HG03558 (cell line): Measurements from ENCODE around the gene PKP4.

ENCODE experiments used
- ATAC-seq: cut with Tn5 transposase; IDR thresholded peaks from one replicate; pipeline ENCODE4 v1.9.1; 2021; ENCODE audit warnings: moderate number of reproducible peaks; ENCODE audit not compliant: unreplicated experiment; ENCODE audit errors: extremely low read depth

Gene PKP4

DNA sequence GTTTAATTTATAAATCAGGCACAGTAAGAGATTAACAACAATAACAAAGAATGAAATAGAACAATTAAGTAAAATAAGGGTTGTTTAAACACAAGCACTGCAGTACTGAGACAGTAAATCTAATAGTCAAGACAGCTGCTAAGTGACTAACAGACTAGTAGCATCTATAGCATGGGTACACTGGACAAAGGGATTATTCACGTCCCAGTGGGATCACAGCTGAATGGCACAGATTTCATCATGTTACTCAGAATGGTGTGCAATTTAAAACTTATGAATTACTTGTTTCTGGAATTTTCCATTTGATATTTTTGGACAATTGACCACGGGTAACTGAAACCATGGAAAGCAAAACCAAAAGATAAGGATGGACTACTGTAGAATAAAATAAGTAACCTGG is 176.5 kb downstream of the PKP4 start:
- no peak for ATAC-seq

DNA sequence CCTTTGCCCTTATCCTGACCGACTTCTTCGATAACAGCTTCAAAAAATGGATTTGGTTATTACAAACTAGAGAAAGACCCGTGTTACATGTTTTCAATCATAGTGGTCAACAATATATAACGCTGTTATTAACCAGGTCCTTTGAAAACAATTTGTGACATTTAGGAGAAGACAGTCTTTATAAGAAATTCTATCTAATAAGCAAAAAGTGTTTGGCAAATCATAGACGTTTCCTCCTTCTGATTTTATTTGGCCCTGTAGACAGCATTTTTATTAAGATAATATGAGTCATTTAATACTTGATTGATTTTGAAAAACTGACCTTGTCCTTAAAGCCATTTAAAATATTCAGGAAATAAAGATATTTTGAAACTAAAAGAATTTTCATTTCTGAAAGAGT is 177.9 kb downstream of the PKP4 start:
- ATAC-seq: no peak

DNA sequence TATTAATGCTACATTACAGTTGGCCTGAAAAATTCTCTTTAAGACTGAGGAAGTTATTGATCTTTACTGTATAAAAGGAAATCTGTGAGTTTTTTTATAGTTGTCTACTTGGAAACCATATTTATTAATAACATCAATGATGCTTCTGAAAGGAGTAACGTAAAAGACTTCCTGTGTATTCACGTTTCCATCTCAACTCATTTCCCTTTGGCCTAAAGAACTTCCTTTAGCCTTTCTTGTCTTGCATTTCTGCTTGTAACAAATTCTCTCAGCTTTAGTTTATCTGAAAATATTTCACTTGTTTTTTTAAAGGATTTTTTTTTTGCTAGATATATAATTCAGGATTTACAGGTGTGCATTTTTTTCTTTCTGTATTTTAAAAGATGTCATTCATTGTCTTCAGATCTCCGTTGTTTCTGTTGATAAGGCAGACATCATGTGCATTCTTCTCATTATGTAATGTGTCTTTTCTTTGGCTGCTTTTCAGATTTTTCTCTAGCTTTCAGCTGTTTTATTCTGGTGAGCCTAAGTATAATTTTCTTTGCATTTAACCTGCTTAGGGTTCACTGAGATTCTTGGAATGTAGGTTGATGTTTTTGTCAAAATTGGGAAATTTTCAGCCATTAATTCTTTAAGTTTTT is 179.3 kb downstream of the PKP4 start:
- ATAC-seq: no peak

DNA sequence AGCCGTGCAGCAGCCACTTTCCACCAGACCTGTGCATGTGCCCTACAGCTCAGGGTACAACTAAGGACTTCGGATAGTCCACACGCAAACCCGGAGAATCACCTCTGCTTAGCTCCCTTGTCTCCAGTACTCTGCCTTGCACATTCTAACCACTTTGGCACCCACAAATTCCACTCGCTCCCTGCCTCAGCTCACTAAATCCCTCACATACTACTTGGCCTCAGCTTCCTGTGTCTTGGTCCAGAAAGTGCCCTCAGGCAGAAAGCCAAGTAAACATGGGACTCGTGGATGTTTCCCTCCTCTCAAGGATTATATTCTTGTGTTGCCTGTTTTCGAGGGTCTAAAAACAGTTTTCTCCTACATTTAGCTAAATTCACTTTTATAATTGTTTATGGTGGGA is 180.6 kb downstream of the PKP4 start:
- no peak for ATAC-seq

DNA sequence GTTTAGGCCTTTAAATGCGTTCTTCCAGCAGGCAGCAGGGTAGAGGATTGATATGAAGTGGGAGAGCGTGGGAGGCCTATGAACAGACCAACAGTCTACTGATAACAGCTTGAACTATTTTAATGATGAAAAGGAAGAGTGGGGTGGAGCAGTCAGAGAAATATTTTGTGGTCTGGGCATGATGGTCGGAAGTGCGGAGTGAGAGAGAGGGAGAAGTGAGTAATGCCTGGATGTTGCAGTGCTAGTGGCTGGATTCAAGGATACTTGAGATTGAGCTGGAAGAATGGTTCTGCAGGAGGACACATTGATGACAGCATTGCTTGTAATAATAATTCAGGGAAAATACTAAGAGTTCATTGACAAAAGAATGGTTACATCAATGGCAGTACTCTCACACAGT is 187.4 kb downstream of the PKP4 start:
- no peak for ATAC-seq

DNA sequence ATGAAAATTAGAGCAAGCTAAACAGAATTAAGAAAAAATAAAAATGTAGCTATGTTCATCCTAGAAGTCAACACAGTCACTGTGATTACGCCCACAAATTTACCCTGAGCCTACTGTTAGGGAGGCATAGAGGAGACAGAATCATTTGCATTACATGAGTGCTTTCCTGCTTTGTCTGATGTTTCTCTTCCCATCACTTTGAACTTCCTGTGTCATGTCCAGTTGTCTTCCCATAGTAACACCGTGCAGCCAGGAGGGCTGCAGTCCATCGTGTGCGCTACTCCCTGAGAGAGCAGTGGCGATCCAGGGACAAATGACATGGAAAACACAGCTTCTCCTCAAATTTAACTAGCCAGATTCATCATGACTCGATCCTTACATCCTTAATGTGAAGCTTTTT is 188.5 kb downstream of the PKP4 start:
- ATAC-seq: no peak

DNA sequence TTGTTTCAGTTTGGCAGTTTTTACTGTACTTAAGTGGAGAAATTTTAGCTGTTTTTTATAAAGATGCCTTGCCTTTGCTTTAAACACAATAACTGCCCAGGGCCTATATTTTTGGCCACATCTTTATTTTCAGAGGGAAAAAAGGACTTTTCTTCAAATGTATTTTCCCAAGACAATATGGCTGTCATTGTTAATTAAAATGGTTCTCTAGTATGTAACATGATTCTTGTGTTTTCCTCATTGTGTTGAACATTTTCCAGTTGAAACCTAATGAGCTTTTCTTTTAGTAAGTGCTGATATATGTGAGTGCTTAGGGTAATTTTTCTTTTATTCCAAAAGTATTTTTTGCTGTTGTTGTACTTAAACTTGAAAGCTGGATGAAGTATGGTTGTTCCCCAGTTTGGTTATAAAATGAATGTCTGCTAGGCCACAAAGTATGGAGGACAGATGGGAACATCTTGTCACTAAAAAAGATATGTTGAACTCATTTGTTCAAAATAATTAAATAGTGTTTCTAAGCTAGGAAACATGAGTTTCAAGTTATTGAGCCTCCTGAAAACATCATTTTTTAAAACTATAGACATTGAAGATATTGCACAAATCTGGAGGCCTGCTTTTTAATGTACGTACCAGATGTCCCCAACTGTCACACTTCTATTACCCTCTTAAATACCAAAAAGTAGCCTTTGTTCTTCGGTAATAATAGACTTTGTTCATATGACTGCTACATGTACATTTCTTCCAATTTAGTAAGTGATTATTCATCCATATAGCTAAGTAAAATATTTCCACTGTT is 190.9 kb downstream of the PKP4 start:
- no peak for ATAC-seq

DNA sequence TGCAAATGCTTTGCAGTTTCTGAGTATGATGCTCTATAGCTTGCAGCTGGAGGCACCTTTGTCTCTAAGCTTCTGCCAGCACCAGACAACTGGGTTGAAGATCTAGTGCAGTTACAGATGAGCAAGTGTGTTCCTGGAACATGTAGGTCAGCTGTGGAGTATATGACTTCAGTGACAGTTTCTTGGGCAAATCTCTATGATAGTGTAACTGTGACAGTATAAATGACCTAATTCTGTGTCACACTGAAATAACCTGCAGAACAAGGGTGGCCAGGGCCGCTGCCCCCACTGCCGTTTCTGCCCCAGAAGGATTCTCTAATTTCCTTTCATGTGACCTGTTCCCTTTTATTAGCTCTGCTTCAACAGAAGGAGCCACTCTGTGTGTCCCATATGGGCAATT is 193.1 kb downstream of the PKP4 start:
- no peak for ATAC-seq

DNA sequence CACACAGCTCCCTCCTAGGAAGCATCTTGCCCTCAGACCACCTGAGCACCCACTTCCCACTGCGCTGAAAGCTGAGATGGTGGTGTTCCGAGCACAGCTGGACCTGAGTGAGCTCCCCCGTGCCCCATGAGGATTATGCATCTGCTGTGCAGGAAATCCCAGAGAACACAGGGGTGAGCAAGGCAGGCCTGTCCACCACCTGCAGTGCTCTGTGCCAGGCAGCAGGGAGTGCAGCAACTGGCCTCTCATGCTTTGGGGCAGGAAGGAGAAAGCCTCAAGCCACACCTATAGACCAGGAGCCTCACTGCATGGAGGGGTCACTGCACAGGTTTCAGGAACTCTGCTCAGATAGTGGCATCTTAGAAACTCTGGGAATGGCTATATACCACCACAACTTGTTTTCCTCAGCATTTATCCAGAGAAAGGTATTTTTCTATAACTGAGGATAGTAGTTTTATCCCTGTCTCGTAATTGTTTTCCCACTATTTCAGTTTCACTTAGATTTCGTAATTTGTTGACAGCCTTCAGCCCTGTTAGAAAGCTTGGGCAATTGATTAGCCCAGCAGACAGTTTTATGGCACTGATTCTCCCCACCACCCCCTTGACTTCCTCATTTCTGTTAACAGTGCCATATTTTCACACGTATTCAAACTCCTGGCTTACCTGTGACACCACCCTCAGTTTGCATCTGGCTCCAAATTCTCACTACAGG is 194.1 kb downstream of the PKP4 start:
- no peak for ATAC-seq

DNA sequence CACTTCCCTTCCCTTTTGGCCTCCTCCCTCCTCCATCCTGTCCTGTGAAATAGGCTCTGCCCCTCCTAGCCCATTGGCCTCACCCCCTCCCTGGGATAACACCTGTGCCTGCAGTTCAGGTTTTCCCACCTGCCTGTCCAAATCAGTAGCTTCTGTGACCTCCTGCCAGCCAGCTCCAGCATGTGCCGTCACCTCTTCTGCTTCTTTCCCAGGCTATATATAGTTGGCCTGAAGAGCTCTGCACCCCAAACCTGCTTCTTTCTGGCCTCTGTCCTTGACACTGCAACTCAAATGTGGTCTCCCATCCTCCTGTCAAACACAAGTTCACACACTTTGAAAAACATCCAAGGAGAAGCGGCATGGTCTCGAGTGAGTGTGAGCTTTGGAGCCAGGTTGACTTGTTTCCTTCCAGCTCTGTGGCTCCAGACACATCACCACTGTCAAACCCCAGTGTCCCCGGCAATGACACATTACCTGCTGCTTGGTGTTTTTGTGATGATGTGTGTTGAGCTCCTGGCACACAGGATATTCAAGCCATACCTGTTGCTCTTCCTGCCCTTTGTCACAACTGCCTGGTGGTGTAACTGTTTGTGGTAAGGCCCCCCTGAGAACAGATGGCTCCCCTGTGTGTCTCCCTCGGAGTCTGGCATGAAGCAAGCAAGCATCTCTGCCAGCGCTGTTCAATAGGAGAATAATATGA is 194.8 kb downstream of the PKP4 start:
- ATAC-seq: no peak

DNA sequence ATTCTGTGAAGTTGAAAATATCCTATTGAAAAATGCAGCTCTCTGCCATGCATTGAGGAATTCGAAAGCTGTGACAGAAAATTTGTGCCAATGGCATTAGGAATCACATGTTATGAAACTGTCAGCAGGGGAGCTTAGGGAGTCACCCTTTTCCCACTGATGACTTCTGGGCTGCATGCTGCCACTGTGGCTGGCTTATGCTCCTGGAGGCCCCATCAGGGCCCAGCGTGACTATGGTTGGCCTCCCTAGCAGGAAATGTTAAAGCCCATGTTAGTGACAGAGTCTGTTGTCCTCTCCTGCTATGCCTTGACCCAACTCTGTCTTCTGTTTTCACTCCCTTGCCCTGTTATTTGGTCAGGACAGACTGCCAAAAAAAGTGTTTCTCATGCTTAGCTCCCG is 198.9 kb downstream of the PKP4 start:
- no peak for ATAC-seq

DNA sequence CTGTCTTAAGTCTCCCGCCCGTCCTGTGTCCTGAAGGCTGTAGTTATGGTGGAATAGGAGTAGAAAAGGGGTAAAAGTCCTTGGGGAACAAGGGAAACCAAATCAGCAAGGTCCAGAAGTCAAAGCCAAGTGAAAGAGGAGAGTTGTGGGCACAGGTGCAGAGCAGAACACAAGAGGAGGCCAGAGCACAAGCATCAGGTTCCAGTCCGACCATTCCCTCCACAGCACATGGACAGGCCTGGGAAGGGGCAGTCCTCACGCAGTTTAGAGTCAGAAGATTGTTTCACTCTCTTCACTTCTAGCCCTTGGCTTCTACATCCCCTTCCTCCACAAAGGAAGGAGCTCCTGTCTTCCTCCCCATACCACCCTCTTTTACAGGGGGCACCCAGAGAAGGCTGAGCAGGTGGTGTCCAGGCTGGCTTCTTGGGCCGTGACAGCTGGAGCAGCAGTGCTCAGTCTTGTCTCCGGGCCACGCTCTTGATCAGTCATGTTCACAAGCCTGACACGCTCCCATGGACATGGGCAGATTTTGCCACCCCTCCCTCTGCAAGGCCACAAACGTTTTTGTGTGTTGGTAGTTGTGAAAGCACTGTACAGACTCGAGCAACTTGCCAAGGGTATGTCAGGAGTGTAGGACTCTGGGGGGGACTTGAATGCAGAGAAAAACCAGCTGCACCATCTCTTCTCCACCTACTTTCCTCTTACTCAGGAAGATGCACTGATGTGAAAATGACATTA is 199.9 kb downstream of the PKP4 start:
- no peak for ATAC-seq

DNA sequence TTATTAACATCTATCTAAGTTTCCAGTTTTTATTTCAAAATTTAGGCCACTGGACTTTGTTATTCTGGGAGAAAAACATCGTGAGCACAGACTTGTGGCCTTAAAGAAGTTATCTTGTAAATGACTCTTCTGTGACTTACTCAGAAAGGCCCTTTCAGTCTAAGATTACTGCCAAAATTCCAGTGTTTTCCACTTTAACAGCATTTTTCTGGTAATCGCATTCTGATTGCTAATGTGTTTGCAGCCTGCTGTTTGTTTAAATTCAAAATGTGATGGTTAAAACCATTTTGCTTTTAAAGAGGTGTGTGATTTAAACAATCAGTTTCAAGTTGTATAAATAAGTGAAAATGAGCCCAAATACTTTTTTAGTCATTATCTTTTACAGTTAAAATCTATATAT is 201.6 kb downstream of the PKP4 start:
- ATAC-seq: no peak

DNA sequence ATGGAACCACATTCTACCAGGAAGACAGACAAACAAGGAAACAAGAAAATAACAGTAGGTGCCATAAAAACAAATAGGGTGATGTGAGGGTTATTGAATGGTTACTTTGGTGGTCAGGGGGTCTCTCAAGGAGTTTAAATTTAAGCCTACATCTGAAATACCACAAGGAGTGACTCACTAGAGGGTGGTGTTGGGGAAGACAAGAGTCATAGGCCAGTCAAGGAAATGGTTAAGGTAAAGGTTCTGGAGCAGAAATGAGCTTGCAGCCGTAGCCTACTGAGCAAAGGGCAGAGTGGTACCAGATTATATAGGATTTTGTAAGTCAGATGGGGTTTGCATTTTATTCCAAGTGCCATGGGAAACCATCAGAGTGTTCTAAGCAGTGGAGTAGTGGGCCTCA is 202.7 kb downstream of the PKP4 start:
- ATAC-seq: no peak

DNA sequence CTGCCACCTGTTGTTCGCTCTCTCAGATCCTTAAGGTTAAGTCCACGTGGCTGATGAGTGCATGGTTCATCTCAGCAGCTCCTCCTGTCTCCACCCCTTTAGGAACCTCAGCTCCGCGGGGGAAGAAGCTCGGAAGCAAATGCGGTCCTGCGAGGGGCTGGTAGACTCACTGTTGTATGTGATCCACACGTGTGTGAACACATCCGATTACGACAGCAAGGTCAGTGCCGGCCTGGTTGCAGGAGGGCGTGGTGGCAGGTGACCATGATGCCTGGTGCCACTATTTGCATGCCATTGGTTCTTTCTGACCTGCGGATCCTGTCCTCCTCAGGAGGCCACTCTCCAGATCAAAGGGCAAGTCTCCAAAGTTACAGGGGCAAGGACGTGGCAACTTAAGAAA is 204.5 kb downstream of the PKP4 start:
- no peak for ATAC-seq

DNA sequence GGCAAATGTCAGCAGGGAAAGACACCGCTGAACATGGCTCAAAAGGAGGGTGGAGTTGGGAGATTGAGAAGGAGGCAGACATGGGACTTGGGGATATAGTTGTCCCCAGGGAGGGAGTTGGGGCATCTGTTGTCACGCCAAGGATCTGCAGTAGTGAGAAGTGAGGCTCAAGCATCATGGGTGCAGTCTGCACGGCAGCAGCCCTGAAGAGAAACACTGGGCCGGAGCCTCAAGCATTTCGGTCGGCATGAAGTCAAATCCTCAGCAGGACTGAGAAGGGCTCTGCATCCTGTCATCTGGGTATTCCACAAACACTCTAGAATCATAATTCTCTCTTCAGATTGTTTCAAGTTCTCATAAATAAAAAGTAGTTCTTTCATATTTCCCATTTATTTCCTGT is 205.7 kb downstream of the PKP4 start:
- ATAC-seq: no peak

DNA sequence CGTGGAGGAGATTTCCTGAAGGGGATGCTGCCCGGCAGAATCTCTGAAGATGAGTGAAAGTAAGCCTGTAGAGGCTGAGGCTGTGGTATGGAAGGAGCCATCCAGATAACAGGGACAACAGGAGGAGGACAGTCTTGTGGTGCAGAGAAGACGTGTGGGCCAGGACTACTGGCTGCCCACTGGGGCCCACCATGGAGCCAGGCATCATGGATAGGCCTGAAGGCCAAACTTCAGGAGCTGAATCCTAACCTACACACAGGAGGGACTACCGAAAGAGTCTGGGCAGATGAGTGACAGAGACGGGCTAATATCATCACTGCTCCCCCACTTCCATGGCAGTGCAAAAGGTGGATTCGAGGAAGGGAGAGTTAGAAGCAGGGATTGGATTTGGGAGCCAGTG is 207.0 kb downstream of the PKP4 start:
- no peak for ATAC-seq

DNA sequence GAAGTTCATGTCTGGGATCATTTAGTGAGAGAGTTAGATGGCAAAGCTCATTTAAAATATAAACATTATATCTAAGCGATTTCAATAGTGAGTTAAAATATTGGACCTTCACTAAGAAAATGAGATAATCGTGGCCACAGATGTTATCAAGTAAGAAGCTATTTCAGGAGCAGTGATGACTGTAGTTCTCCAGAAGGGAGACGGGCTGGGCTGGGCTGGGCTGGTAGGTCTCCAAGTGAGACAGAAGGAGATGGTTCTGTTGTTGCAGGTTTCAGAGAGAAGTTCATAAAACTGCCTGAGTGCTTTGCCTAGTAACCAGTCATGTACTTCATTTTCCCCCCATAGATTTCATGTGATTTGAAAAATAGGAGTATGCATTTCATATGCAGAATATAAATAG is 208.2 kb downstream of the PKP4 start:
- ATAC-seq: no peak

DNA sequence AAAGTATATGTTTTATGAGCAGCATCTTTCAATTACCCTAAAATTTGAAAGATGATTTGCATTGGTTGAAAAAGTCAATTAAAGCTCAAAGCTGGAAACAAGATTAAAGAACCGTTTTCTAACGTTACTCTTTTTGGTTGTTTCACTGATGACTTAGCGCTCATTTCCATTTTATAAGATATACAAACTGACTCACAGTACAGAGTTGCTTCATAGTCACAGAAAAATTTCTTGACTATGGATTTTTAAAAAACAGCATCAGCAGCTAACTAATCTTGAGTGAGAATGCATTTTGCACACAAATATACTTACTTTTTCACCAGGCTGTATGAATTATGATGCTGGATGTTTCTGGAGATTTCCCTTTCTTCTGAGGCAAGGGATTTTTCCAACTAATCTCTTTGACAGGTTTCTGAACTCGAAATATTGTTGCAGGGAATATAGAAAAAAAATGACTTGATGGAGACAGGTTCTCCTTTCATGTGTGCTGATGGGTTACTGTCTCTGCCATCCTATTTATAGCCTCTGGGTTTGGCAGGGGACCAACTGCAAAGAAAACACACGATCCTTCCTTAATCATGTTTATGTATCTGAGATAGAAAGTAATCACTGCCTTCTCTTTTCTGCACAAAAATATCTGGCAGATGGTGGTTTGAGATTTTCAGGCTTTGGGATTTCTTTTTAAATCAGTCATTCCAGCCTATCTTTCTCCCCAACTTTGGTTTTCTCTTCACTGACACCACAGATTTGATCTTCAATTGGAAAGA is 209.0 kb downstream of the PKP4 start:
- ATAC-seq: no peak

DNA sequence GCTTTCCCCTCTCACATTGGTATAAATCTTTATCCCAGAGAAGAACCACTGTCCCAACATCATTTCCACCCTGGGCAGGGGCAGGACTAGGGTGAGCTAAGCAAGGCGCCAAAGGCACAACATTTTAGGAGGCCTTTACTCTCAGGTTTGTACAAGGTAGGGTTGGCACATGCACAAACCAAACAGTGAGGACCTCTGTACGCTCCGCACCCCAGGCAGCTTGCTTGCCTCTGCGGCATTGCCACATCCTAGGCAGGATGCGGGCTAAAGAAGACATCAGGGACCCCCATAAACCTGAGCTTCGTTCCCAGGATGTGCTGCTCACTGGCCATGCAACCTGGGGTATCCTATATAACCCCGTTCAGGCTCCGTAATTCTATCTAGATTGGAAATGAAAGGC is 210.2 kb downstream of the PKP4 start:
- no peak for ATAC-seq
